Left forelimb (tissue), 1 donor: ENCODE results near the gene MPPED1.

Source experiments
- DNase-seq: peaks from one replicate; pipeline ENCODE4 v3.0.0-alpha.2; 2018; ENCODE audit warnings: low spot score

Gene MPPED1, protein sequence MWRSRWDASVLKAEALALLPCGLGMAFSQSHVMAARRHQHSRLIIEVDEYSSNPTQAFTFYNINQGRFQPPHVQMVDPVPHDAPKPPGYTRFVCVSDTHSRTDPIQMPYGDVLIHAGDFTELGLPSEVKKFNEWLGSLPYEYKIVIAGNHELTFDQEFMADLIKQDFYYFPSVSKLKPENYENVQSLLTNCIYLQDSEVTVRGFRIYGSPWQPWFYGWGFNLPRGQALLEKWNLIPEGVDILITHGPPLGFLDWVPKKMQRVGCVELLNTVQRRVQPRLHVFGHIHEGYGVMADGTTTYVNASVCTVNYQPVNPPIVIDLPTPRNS

DNA sequence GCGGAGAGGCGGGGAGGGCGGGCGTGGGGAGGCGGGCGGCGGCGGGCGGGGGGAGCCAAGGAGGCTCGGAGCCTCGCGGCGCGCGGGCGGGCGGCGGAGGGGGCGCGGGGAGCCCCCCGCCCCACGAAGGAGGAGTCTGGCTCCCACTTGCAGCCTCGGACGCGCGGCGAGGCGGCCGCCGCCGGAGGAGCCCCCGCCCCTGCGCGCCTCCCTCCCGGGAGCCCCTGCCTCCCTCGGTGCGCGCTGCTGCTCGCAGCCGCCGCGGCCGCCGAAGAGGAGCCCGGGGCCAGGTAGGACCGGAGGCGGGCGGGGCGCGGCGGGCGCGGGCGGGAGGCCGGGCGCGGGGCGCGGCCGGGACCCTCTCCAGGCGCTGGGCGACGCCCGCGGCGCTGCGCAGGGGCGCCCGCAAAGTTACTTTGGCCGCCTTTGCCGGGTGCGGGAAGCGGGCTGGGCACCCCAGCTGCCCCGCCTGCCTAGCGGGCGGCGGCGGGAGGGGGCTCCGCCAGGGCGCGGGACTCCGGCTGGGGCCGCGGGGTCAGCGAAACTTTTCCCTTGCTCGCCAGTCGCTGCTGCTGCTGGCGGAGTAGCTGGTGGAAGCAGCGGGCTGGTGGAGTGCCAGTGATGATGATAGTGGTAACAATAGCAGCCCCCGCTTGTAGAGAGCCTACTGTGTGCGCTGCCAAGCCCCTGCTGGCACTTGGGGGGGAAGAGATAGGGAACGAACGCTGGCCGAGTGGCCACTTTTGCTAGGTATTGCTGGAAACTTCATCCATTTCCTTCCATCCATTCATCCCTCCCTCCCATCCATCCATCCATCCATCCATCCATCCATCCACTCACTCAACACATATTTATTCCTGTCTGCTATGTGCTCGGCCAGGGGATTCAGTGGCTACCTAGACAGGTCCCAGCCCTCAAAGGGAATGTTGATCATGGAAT lies at the start of gene MPPED1:
MPPED1 (plus strand) TSS at position 146 of the 939 bp plus-strand sequence. CDS start 12,972 bp downstream, outside the sequence.
- no peak for DNase-seq

DNA sequence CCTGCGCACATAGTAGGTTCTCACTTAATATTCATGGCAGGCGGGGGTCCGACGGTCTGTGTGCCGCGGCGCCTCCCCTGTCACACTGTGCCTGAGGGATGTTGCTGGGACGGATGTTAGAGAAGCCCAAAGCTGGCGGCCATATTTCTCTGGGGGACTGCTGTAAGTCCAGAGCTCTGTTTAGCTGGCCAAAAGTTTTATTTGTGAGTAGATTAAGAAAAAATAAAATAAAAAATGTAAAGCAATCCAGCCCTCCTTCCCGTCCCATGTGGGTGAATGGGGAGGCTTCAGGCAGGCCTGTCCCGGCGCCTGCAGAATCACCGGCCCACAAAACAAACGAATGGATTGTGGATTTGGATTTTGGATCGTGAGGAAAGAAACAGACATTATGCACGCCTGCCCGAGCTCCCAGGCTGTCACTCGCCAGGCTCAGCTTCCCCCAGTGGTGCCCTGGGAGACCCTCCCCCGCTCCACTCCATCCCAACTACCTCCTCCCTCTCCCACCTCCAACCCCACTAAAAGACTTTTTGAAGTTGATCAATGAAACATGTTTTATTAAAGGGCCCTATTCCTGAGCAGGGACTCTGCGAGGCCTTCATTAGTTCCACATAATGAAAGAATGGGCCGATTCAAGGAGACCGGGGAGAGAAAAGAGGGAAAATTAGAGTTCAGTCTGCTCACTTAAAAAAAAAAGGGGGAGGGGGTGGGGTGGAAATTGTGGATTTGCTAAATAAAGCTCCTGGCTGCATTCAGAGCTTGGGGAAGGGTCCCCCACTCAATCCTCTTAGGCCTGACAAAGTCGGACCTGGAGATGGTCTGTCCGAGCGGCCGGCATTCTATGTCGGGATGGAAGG lies 48.3 kb upstream of the MPPED1 start:
- DNase-seq: peak; percentile 48

DNA sequence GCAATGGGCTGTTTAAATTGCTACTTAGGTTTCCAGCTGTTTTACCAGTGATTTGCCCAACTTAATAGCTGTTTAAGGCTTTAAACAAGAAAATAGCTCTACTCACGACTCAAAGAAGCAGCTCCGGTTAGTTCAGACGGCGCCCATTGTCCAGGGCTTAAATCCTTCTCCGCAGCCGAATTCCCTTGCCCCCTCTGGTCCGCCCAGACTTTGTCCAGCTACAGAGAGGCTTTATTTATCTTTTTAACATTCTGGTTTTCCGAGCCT lies 47.7 kb upstream of the MPPED1 start:
- DNase-seq: peak; percentile 20

DNA sequence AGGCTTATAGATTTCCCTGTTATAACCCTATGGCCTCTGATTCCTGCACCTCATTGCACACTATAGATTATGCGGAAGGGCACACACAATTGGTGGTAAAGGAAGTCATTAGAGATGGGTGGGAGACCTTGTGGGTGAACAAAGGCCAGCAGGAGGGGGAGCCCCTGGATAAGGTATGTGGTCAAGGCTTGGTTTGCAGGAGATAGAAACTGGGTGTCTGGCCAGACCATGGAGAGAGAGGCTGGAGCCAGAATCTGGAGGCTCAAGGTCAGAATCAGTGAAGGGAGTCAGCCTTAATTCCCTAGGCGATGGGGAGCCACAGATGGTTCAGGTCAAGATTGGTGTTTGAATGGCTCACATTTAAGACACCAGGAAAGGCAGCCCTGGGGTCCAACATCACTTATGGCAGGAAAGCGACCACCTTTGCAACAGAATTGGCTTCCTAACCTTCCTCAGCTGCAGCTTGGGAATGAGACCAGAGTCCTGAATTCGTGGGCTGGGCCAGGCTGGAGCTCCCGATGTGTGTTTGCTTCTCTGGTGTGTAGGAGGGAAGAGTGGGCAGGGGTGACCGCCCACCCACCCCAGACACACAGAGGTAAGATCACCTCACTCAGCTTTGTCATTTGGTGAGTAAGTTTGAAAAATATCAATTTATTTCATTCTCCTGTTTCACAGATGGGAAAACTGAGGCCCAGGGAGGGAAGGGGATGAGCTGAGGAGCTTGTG lies 45.9 kb upstream of the MPPED1 start:
- peak; percentile 23 for DNase-seq

DNA sequence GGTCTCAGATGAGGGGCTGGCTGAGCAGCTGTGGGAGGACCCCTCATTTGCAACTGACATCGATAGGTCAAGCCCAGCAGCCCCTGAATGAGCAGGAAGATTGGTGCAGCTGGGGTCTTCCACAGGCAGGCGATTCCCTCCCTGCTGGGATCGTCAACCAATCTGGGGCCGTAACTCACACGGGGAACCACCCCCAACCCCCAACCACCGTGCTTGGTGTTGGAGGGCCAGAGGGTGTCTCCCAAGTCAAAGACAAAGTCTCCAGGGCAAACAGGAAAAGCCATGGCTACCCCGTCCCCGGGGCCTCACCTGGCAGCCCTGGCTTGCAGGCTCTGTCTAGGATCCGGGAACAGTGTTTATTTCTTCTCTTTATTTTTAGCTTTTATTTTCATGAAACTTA lies 41.8 kb upstream of the MPPED1 start:
- peak; percentile 48 for DNase-seq

DNA sequence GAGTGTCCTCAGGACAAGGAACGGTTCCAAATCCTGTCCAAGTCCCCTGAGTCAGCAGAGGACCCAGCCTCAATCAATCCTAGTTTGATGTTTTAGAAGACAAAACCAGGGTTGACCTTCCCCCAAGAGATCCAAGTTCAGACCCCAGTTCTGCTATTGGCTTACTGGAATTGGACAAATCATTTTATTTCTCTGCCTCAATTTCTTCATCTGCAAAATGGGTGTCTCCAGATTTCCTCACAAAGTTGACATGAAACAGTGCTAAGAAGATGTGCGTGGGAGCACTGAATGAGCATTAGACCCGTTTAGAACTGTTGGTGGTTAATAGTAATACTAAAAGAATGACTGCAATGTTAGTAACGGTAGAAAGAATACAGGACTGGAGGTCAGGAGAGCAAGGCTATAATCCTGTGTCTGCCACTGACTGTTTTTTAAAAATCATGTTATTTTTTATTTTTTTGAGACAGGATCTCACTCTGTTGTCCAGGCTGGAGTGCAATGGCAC lies 35.8 kb upstream of the MPPED1 start:
- DNase-seq: no peak

DNA sequence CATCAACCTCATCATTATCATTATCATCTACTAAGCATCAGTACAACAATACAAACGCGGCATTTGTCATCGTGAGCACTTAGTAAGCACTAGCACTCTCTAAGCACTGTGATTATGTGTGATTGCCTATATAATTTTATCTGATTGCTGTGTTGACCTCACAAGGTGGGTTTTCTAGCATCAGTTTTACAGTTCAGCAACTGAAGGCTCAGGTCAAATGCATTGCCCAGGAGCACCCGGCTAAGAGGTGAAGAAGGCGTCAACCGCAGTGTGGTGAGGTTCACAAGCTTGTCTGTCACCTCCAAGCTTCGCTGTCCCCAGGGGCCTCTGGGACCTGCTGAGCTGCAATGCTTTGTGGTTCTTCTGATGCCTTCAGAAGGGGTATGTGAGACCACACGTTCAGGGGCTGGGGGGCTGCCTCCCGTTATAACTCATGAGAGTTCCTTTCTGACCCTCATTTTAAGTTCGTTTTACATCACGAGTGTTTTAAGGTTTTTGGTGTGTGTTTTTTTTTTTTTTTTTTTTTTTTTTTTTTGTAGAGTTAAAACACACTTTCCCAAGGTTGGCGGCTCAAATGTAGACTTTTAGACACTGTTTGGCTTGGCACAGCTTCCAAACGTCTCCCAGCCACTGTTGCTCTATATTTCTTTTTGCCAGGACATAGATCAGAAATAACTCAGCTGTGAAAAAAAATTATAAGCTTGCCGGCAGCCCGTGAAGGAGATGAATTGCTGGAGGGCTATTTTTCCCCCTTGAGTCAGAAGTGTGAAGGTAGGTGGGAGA lies 34.9 kb upstream of the MPPED1 start:
- peak; percentile 57 for DNase-seq

DNA sequence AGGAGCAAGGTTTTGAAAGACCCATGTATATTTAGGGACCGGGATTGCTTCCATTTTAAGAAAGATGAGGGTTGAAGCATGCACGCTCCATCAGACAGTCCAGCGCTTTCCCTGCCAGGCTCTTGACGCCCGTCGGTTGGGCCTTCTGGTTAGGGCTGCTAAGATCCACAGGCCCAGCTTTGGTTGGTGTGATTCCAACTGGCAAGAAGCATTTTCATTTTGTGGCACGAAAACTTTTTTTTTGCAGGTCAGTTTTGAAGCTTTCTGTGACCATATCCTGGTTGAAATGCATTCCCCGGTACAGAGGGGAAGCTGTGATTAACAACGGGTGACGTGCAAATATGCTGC lies 34.3 kb upstream of the MPPED1 start:
- DNase-seq: peak; percentile 61

DNA sequence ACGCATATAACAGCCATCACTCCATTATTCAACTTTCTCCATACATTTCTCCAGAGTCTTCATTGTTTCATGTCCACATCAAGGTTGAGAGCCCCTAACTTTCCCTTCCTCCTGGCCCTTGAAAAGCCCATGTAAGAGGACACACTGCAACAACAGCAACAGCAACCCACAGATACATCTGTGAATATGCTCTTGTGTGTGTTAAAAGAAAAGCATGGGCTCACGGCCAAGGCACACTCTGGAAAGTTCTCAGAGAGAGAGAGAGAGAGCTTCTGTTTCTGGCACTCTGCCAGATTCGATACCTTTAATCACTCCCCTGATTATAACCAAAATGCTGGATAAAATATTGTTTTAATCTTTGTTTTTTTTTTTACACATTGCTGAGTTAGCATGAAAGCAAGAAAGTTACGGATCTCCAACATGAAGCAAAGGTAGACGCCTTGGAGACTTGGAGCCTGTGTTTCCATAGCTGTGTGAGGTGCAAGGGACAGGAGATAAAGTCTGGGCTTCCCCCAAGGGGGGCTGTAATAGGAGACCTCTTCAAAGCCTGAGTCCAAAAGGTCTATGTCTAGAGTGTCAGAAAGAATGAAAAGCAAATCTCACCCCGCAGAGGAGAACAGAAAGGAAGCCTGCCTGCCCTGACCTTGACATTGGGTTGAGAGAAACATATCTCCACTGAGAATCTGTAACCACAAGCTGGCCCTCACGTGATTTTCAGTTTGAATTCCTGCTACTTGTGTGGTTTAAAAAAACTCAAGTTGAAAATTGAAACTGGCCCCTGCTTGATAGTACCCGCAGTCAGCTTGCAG lies 33.7 kb upstream of the MPPED1 start:
- DNase-seq: peak; percentile 66

DNA sequence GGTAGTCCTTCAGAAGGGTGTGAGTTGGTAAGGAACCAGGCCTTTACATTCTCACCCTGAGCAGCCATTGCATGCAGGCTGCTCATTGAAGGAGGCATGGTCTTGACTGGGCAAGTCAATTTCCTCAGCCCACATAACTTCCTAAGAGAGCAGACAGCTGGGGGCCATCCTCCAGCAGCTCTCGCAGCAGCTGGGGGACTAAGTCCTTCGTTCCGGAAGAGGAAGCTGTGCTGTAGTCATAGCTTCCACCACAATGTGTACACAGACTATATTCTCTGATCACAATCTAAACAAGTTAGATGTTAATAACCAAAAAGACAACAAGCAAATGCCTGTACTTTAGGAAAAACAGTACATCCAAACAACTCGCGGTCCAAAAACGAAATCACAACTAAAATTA lies 30.1 kb upstream of the MPPED1 start:
- no peak for DNase-seq

DNA sequence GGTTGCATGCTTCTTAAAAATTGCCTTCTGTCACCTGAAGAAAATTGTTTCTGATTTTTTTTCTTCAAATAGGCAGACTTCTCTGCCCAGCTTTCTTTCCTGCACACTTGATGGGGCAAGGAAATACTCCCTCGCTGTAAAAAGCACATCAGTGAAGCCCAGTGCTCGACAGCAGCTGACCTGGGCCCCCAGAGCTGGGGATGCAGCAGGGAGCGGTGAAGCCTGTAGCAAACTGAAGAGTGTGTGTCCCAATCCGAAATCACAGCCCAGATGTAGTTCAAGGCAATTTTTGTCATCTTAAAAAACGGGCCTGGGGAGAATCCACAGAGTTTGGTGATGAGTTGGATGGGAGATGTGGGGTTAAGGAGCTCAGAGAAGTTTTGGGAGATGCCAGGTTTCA lies 27.0 kb upstream of the MPPED1 start:
- DNase-seq: peak; percentile 9

DNA sequence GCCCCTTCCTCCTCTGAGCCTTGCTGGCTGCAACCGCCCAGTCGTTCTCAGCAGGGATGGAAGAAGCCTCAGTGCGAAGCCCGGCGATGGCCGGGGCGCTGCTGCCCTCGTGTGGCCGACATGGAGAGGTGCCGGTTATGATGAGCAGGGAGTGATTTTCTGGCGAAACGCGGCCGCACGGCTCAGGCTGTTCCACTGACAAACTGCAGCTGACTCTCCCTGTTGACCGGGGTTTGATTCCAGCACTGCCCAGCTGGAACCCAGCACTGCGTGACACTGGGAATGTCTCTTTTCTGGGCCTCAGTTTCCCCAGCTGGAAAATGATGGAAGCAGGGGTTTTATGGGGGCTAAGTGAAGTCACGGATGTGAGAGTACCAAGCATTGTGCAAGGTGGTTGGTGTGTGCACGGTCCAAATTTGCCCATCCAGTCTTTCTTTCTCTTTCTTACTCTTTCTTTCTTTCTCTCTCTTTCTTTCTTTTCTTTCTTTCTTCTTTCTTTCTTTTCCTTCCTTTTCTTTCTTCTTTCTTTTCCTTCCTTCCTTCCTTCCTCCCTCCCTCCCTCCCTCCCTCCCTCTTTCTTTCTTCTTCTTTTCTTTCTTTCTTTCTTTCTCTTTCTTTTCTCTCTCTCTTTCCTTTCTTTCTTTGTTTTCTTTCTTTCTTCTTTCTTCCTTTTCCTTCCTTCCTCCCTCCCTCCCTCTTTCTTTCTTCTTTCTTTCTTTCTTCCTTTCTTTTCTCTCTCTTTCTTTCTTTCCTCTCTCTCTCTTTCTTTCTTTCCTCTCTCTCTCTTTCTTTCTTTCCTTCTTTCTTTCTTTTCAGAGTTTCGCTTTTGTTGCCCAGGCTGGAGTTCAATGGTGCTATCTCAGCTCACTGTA lies 25.8 kb upstream of the MPPED1 start:
- peak; percentile 89 for DNase-seq

DNA sequence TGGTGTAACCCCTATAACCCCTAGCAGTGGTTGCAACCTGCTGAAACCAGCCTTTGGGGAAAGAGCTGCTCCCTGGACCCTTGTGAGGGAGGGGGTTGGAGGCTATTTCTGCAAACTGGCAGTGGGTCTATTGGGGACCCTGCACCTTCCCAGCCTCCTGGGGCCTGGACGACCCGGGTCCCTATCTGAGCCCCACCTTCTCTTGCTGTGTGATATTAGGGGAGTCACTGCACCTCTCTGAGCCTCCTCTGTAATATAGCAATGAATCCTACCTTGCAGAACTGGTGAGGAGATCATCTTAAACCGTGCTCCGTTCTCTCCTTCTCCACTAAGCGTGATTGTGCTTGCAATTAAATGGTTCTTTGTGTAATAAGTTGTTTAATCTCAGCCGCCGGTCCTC lies 24.0 kb upstream of the MPPED1 start:
- DNase-seq: peak; percentile 26

DNA sequence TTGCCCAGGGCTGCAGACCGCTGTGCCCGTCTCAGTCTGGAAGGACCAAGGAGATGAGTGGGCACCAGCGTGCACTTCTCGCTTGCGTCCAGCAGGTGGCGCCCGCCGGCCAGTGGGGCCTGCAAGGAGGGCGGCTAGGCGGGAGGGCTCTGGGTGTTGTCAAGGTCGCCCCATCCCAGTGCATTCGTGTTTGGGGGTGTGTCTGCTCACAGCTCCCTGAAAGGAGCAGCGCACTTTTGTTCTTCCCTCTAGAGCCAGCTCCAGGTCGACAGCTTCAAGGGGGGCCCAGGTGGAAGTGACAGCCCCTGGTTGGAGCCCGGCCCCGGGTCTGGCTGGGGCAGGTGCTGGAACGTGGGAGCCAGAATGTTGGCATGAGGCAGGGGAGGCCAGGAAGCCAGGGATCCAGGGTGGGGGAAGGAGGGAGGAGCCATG lies 23.4 kb upstream of the MPPED1 start:
- DNase-seq: peak; percentile 85

DNA sequence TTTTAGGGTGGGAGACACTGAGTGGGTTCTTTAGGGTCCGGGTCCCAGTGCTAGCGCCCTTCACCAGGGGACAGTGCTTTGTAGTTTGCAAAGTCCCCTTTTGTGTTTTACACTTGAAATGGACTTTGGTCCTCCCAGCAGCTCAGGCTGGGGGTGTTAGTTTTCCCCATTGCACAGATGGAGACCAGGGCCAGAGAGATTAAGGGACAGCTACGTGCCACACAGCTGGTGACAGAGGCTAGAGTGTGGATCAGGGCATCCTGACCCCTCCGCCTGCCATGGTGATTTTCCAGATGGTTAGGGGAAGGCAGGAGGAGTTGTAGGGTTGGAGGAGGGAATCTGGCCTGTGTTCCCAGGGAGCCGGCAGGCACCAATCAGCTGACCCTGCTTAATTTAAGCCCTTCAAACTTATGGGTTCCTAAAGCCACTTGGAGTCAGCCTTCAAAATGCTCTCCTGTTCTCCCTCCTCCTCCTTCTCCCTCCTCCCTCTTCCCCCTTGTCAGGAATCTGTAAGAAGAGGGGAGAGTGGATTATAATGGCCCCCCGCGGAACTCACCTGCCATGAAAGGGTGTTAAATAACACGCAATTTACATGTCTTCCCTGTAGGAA lies 22.5 kb upstream of the MPPED1 start:
- peak; percentile 14 for DNase-seq

DNA sequence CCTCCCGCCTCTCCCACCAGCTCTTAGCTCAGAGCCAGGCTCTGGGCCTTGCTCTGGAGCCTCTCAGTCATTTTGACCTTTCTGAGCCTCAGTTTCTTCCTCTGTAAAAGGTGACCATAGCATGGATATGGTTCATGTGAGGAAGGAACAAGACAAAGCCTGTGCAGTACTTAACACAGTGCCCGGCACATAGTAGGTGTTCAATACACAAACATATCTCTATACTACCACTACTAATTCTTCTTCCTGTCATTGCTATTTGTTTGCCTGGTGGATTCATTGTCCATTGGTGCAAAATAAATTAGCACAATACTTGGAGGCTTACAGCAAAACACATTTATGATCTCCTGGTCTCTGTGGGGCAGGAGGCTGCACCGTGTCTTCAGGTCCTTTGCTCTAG lies 21.6 kb upstream of the MPPED1 start:
- peak; percentile 22 for DNase-seq

DNA sequence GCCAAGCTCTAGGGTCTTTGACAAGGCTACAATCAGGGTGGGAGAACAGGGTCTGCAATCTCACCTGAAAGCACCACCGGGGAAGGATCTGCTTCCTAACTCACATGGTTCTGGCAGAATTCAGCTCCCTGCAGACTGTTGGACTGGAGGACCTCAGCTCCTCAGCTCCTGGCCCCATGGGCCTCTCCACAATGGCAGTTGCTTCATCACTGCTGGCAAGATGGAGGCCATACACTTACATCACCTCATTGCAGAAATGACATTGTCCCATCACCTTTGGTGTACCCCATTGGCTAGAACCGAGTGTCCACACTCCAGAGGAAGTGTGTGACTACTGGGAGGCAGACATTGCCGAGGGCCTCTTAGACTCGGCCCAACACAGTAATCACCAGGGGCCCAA lies 20.9 kb upstream of the MPPED1 start:
- DNase-seq: peak; percentile 52

DNA sequence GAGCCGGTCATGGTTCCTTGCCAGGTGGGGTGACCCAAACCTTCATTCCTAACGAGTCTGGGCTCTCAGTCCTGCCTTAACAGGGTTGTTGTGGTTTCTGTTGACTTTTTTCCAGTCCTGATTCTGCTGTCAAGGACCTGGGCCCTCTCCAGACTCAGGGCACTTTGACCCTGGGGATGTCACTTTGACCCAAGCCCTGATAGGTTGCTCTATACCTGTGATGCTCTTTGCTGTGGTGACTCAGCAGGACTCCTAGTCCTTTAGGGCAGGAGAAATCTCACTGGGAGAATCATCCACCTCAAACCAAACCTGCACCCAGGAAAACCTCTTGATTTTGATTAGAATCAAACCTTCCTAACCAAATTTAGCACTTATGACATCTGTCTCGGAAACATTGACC lies 20.5 kb upstream of the MPPED1 start:
- DNase-seq: no peak
